22Rv1 (cell line): ENCODE data around the gene PGAM1.
"Not testable (repeated sequence)": the region's sequence is repeated elsewhere in the genome, so short reads cannot be mapped to it uniquely, and the experiment has no call there.

Experiments used
- ZFX ChIP-seq: fragments of 450-650 bp; IDR thresholded peaks from 2 replicates; pipeline ENCODE4 v1.6.1; 2017; ENCODE audit warnings: antibody characterized with exemption, borderline replicate concordance
- TF ChIP-seq, protein P1 (sequence below): fragments of 450-650 bp; IDR thresholded peaks from 2 replicates; pipeline ENCODE4 v1.5.1; 2017; ENCODE audit warnings: mild to moderate bottlenecking

DNA sequence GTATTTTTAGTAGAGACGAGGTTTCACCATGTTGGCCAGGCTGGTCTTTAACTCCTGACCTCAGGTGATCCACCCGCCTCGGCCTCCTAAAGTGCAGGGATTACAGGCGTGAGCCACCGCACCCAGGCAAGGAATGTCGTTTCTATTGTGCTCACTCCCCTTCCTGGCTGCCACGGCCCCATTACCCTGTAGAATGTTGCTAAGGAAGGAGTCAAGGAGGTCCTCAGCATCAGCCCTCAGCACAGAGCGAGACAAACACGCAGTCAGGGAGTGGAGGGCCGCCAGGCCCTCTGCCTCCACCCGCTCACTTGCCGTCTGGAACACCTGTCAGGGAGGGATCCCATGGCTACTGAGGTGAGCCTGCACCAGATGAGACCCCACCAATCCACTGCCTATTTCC, 42.8 kb downstream of the PGAM1 start:
- TF ChIP-seq, protein P1, sequence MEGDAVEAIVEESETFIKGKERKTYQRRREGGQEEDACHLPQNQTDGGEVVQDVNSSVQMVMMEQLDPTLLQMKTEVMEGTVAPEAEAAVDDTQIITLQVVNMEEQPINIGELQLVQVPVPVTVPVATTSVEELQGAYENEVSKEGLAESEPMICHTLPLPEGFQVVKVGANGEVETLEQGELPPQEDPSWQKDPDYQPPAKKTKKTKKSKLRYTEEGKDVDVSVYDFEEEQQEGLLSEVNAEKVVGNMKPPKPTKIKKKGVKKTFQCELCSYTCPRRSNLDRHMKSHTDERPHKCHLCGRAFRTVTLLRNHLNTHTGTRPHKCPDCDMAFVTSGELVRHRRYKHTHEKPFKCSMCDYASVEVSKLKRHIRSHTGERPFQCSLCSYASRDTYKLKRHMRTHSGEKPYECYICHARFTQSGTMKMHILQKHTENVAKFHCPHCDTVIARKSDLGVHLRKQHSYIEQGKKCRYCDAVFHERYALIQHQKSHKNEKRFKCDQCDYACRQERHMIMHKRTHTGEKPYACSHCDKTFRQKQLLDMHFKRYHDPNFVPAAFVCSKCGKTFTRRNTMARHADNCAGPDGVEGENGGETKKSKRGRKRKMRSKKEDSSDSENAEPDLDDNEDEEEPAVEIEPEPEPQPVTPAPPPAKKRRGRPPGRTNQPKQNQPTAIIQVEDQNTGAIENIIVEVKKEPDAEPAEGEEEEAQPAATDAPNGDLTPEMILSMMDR: not testable (repeated sequence)
- TF ChIP-seq ZFX: not testable (repeated sequence)
